Stimulated activated CD4-positive, alpha-beta T cell treated with anti-CD3 and anti-CD28 coated beads, Interleukin-1b, Interleukin-23, amount 100 ng/mL, for 1 hour (primary cell): ENCODE measurements around the gene FAM110A.
"Not testable (repeated sequence)": the region's sequence is repeated elsewhere in the genome, so short reads cannot be mapped to it uniquely, and the experiment has no call there.

Experiments
- DNase-seq, 2 donors: peaks; one replicate each; pipeline ENCODE4 v3.0.0-alpha.2; 2020; ENCODE audit warnings: low read depth in 2 of 2

Gene FAM110A

GRCh38 chr20:873875-874607, 40.5 kb downstream of the FAM110A start:
- DNase-seq: no peak

GRCh38 chr20:875115-875514, 41.6 kb downstream of the FAM110A start:
- DNase-seq: no peak

- no peak for DNase-seq
Observed at GRCh38 chr20:877814-878213, 44.3 kb downstream of the FAM110A start.

GRCh38 chr20:878511-879307, 45.2 kb downstream of the FAM110A start:
- DNase-seq: no peak

GRCh38 chr20:879626-880025, 46.1 kb downstream of the FAM110A start:
- DNase-seq: no peak

- DNase-seq: no peak
Observed at GRCh38 chr20:881051-881782, 47.7 kb downstream of the FAM110A start.

- DNase-seq: no peak
Observed at GRCh38 chr20:881783-882144, 48.2 kb downstream of the FAM110A start.

GRCh38 chr20:884983-885952, 51.8 kb downstream of the FAM110A start:
- no peak for DNase-seq

- DNase-seq: no peak
Observed at GRCh38 chr20:887137-887536, 53.6 kb downstream of the FAM110A start.

GRCh38 chr20:888057-888456, 54.5 kb downstream of the FAM110A start:
- no peak for DNase-seq

- no peak for DNase-seq
Observed at GRCh38 chr20:889106-889505, 55.6 kb downstream of the FAM110A start.

- DNase-seq: no peak
Observed at GRCh38 chr20:889932-890463, 56.5 kb downstream of the FAM110A start.

GRCh38 chr20:890666-891057, 57.1 kb downstream of the FAM110A start:
- DNase-seq: no peak

- DNase-seq: no peak
Observed at GRCh38 chr20:891058-891705, 57.7 kb downstream of the FAM110A start.

- DNase-seq: no peak
Observed at GRCh38 chr20:891706-892080, 58.2 kb downstream of the FAM110A start.

- not testable (repeated sequence) for DNase-seq
Observed at GRCh38 chr20:892371-892770, 58.9 kb downstream of the FAM110A start.
